SK-N-SH (cell line): Measurements from ENCODE around the gene CD200. TPM values are rescaled to one million over a fixed set of nuclear protein-coding genes. Genes with fewer than 3 reads are reported as not detected.
"Not testable (repeated sequence)": the region's sequence is repeated elsewhere in the genome, so short reads cannot be mapped to it uniquely, and the experiment has no call there.

Experiments used
- CTCF ChIA-PET: fragments of 300-600, 350-600 bp; formaldehyde crosslinking; extraction: SDS; loops from one replicate; lab custom pipeline; 2021; lab: Yijun Ruan, JAX
- POLR2A ChIA-PET: fragments of 350-600 bp; sonication (Branson Sonifier 250); formaldehyde crosslinking; extraction: SDS; loops from one replicate; lab custom pipeline; 2020; ENCODE audit warnings: antibody characterized with exemption, inconsistent platforms; lab: Yijun Ruan, JAX
- DNase-seq: peaks from one replicate; pipeline ENCODE4 v3.0.0; 2012
- H2AFZ ChIP-seq: fragments of 200-600 bp; sonication (generic); 2 replicates; pipeline ENCODE4 v1.8.1; 2016; ENCODE audit warnings: antibody characterized with exemption, mild to moderate bottlenecking, low read depth
- H3F3A ChIP-seq: fragments of 200-600 bp; sonication (generic); replicated peaks from 2 replicates; pipeline ENCODE3; 2016; ENCODE audit warnings: antibody characterized with exemption, mild to moderate bottlenecking; ENCODE audit not compliant: insufficient read depth
- H3K27ac ChIP-seq, 2 experiments: fragments of 200-500 bp in 1 of 2; fragments of 200-600 bp in 1 of 2; sonication (Bioruptor generic) in 1 of 2; sonication (generic), shearing (Covaris generic) in 1 of 2; 2 replicates each; pipeline versions ENCODE4 v1.5.1 to v1.6.1; 2014 to 2016; ENCODE audit warnings: low read depth in 2 of 2, inconsistent platforms in 1 of 2, low read length in 1 of 2, mild to moderate bottlenecking in 1 of 2, mixed read lengths in 1 of 2
- H3K27me3 ChIP-seq: fragments of 200-600 bp; sonication (generic), shearing (Covaris generic); 2 replicates; pipeline ENCODE4 v1.6.1; 2016; ENCODE audit warnings: mixed run types; ENCODE audit not compliant: insufficient read depth
- H3K36me3 ChIP-seq, 2 experiments: fragments of 200-500 bp in 1 of 2; fragments of 200-600 bp in 1 of 2; sonication (Bioruptor generic) in 1 of 2; sonication (generic) in 1 of 2; replicated peaks in 1 of 2; 2 replicates each; pipeline versions ENCODE3 to v1.5.1; 2014 to 2016; ENCODE audit warnings: low read length in 1 of 2, mild to moderate bottlenecking in 1 of 2; ENCODE audit not compliant: insufficient read depth in 2 of 2, control insufficient read depth in 1 of 2
- H3K4me1 ChIP-seq, 2 experiments: fragments of 200-500 bp in 1 of 2; fragments of 200-600 bp in 1 of 2; sonication (Bioruptor generic) in 1 of 2; sonication (generic), shearing (Covaris generic) in 1 of 2; 2 replicates each; pipeline versions ENCODE4 v1.5.1 to v1.6.1; 2014 to 2016; ENCODE audit warnings: low read depth in 1 of 2, low read length in 1 of 2, mixed run types in 1 of 2; ENCODE audit not compliant: insufficient read depth in 2 of 2, control insufficient read depth in 1 of 2
- H3K4me2 ChIP-seq: fragments of 200-600 bp; sonication (generic), shearing (Covaris generic); 2 replicates; pipeline ENCODE4 v1.6.1; 2017; ENCODE audit warnings: mixed run types
- H3K4me3 ChIP-seq, 2 experiments: fragments of 200-500 bp in 1 of 2; fragments of 200-600 bp in 1 of 2; sonication (Bioruptor generic) in 1 of 2; sonication (generic), shearing (Covaris generic) in 1 of 2; 2 replicates each; pipeline versions ENCODE4 v1.5.1 to v1.8.1; 2014 to 2016; ENCODE audit warnings: low read depth in 2 of 2, inconsistent platforms in 1 of 2, low read length in 1 of 2, mild to moderate bottlenecking in 1 of 2, mixed read lengths in 1 of 2, moderate library complexity in 1 of 2
- H3K79me2 ChIP-seq: fragments of 200-600 bp; sonication (generic); 2 replicates; pipeline ENCODE4 v1.8.1; 2017; ENCODE audit warnings: mild to moderate bottlenecking; ENCODE audit not compliant: insufficient read depth
- H3K9ac ChIP-seq: fragments of 200-600 bp; sonication (generic); 2 replicates; pipeline ENCODE4 v1.6.1; 2017; ENCODE audit warnings: mixed run types
- H3K9me2 ChIP-seq: fragments of 200-600 bp; sonication (generic); 2 replicates; pipeline ENCODE4 v1.6.1; 2017; ENCODE audit warnings: mixed run types
- H3K9me3 ChIP-seq: fragments of 200-600 bp; sonication (generic); 2 replicates; pipeline ENCODE4 v1.6.1; 2017; ENCODE audit warnings: mixed run types, mild to moderate bottlenecking, moderate library complexity
- H4K20me1 ChIP-seq: fragments of 200-600 bp; sonication (generic); 2 replicates; pipeline ENCODE4 v1.6.1; 2017; ENCODE audit warnings: mild to moderate bottlenecking, mixed run types; ENCODE audit not compliant: insufficient read depth
- CTCF ChIP-seq: fragments of 200-600 bp; sonication (generic); IDR thresholded peaks from 2 replicates; pipeline ENCODE4 v1.6.1; 2017; ENCODE audit warnings: antibody characterized with exemption, mild to moderate bottlenecking, moderate library complexity
- EP300 ChIP-seq, 2 experiments: IDR thresholded peaks; 2 replicates each; pipeline versions ENCODE4 v1.4.0 to v1.6.1; 2012; ENCODE audit warnings: borderline replicate concordance in 1 of 2, low read depth in 1 of 2, low read length in 1 of 2
- EZH2phosphoT487 ChIP-seq: fragments of 200-600 bp; sonication (generic); IDR thresholded peaks from 2 replicates; pipeline ENCODE4 v1.6.1; 2017; ENCODE audit warnings: low read depth, mixed run types, mild to moderate bottlenecking, antibody characterized with exemption, moderate library complexity, borderline replicate concordance
- FOXJ3 ChIP-seq: sonication (generic); formaldehyde crosslinking; IDR thresholded peaks from 2 replicates; pipeline ENCODE4 v1.5.1; 2020; ENCODE audit warnings: mild to moderate bottlenecking, missing genetic modification reagents
- GABPA ChIP-seq: IDR thresholded peaks from 2 replicates; pipeline ENCODE4 v1.4.0; 2012; ENCODE audit warnings: low read depth, mild to moderate bottlenecking
- IRF3 ChIP-seq: fragments of 150-350 bp; IDR thresholded peaks from 2 replicates; pipeline ENCODE4 v1.6.1; 2016; ENCODE audit warnings: mild to moderate bottlenecking, low read depth, low read length
- MAX ChIP-seq: IDR thresholded peaks from 2 replicates; pipeline ENCODE4 v1.4.0; 2012; ENCODE audit warnings: low read depth
- MEF2A ChIP-seq: IDR thresholded peaks from 2 replicates; pipeline ENCODE4 v1.4.0; 2012; ENCODE audit warnings: low read depth, borderline replicate concordance
- MXI1 ChIP-seq: IDR thresholded peaks from 2 replicates; pipeline ENCODE4 v1.6.1; 2012; ENCODE audit warnings: mild to moderate bottlenecking, low read depth, low read length, improper control_type of control experiment
- NRF1 ChIP-seq: IDR thresholded peaks from 2 replicates; pipeline ENCODE4 v1.6.1; 2012; ENCODE audit warnings: low read depth, mild to moderate bottlenecking, low read length
- PBX3 ChIP-seq: IDR thresholded peaks from 2 replicates; pipeline ENCODE4; 2012
- POLR2AphosphoS5 ChIP-seq: IDR thresholded peaks from 2 replicates; pipeline ENCODE4 v1.6.1; 2012; ENCODE audit warnings: low read depth, low read length
- RAD21 ChIP-seq: IDR thresholded peaks from 2 replicates; pipeline ENCODE4 v1.6.1; 2012; ENCODE audit warnings: mild to moderate bottlenecking, low read length
- RCOR1 ChIP-seq: fragments of 150-350 bp; IDR thresholded peaks from 2 replicates; pipeline ENCODE4 v1.6.1; 2017; ENCODE audit warnings: antibody characterized with exemption, low read length
- RFX5 ChIP-seq: IDR thresholded peaks from 2 replicates; pipeline ENCODE4 v1.6.1; 2012; ENCODE audit warnings: mild to moderate bottlenecking, improper control_type of control experiment, low read length
- RXRA ChIP-seq: IDR thresholded peaks from 2 replicates; pipeline ENCODE4 v1.4.0; 2012; ENCODE audit warnings: low read depth, mild to moderate bottlenecking, borderline replicate concordance
- SMC3 ChIP-seq: IDR thresholded peaks from 2 replicates; pipeline ENCODE4 v1.6.1; 2012; ENCODE audit warnings: low read depth, low read length, improper control_type of control experiment
- TEAD4 ChIP-seq: IDR thresholded peaks from 2 replicates; pipeline ENCODE4 v1.4.0; 2012; ENCODE audit warnings: mild to moderate bottlenecking, borderline replicate concordance; ENCODE audit not compliant: insufficient read depth
- USF1 ChIP-seq: IDR thresholded peaks from 2 replicates; pipeline ENCODE4 v1.4.0; 2012; ENCODE audit warnings: low read depth, borderline replicate concordance
- YY1 ChIP-seq: IDR thresholded peaks from 2 replicates; pipeline ENCODE4 v1.4.0; 2012; ENCODE audit warnings: low read depth, mild to moderate bottlenecking
- WGBS: methylation state at CpG from one replicate; pipeline ENCODE4 v1.1.6; 2017; ENCODE audit warnings: low lambda C conversion rate; 5-methylcytosine and 5-hydroxymethylcytosine counted together
- polyA plus RNA-seq, 3 experiments: library from polyadenylated mRNA; depleted of rRNA; stranded (reverse); fragments of >200 nt; gene quantifications; 2 replicates each; pipeline ENCODE4 v1.2.3, GENCODE V29; 2012
- TF ChIP-seq, protein P1 (sequence below): fragments of 150-350 bp; IDR thresholded peaks from 2 replicates; pipeline ENCODE4 v1.6.1; 2017; ENCODE audit warnings: antibody characterized with exemption, low read length, low read depth, borderline replicate concordance

CD200 gene
- polyA plus RNA-seq, 1 of the 3 experiments (the other 2 are of a cell fraction), result 1.1 TPM

DNA sequence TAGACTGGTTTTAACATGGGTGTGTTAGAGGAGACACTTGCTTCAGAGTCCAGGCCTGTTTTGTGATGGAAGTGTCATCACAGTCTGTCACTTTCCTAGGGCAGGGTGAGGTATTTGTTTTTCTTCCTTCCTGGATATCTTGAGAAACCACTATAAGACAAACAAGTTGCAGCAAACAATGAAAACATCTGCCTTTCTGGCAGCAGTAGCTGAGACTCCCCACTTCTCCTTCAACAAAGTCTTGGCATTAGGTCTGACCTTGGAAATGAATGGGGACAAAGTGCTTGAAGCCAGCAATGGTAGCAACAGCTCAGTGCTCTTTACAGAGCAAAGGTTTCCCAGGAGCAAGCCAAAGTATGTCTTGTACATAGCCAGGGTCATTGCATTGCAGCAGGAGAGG lies 64.6 kb downstream of the CD200 start (continued):
- TF ChIP-seq PBX3, result no peak
- TF ChIP-seq RXRA, result no peak
- no peak for TF ChIP-seq USF1
- TF ChIP-seq MEF2A, result no peak
- no peak for TF ChIP-seq EZH2phosphoT487
- TF ChIP-seq, all 33 proteins: peak for 0

GRCh38 chr3:112399064-112399463 lies 66.1 kb downstream of the CD200 start:
- Histone ChIP-seq H3K79me2 (no peaks in the 10 kb centered on the region), H3K36me3 (no peaks in the 10 kb centered on the region), H3K27me3 (no peaks in the 10 kb centered on the region), H3K9me3 (no peaks in the 10 kb centered on the region), H3K4me3 (no peak overlapping the region), H3K9ac (no peak overlapping the region), H3K4me1 (no peaks in the 10 kb centered on the region), H3F3A (no peaks in the 10 kb centered on the region), H2AFZ (no peak overlapping the region), H3K27ac (no peak overlapping the region), H3K9me2 (no peaks in the 10 kb centered on the region), H3K4me2 (no peak overlapping the region), H4K20me1 (no peaks in the 10 kb centered on the region)
- TF ChIP-seq, protein P1, sequence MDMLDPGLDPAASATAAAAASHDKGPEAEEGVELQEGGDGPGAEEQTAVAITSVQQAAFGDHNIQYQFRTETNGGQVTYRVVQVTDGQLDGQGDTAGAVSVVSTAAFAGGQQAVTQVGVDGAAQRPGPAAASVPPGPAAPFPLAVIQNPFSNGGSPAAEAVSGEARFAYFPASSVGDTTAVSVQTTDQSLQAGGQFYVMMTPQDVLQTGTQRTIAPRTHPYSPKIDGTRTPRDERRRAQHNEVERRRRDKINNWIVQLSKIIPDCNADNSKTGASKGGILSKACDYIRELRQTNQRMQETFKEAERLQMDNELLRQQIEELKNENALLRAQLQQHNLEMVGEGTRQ, result no peak
- TF ChIP-seq MXI1 (no peak), GABPA (no peak), RFX5 (no peak), PBX3 (no peak), CTCF (no peak), POLR2AphosphoS5 (no peak), YY1 (no peak), RXRA (no peak), FOXJ3 (CRISPR knock-in tag) (no peak), RCOR1 (no peak), EP300 (IDR thresholded peaks at IDR 0.05; ENCODE audit: borderline replicate concordance in 1 of 2, low read depth in 1 of 2, low read length in 1 of 2) (no peak), RAD21 (no peak), IRF3 (no peak), SMC3 (no peak), MAX (no peak), TEAD4 (no peak), NRF1 (no peak)
- ChIA-PET POLR2A (no interaction called here), CTCF (no interaction called here)
- no peak for DNase-seq
- WGBS, result 63% methylated on average over 2 of the region's 2 CpGs

DNA sequence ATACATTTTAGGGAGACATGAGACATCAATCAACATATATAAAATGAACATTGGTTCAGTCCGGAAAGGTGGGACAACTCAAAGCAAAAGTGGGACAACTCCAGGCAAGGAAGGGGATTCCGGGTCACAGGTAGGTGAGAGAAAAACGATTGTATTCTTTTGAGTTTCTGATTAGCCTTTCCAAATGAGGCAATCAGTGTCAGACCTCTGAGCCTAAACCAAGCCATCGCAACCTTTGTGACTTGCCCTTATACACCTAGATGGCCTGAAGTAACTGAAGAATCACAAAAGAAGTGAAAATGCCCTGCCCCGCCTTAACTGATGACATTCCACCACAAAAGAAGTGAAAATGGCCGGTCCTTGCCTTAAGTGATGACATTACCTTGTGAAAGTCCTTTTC lies 66.6 kb downstream of the CD200 start:
- H3K4me3 ChIP-seq, H3F3A ChIP-seq, DNase-seq, H3K9me2 ChIP-seq, H2AFZ ChIP-seq, H3K9ac ChIP-seq, H3K4me2 ChIP-seq, H3K36me3 ChIP-seq, H3K4me1 ChIP-seq, POLR2A ChIA-PET, H3K27ac ChIP-seq, H3K27me3 ChIP-seq, H4K20me1 ChIP-seq, CTCF ChIA-PET, H3K9me3 ChIP-seq, H3K79me2 ChIP-seq: not testable (repeated sequence)
- WGBS, result 79% methylated on average over 6 of the region's 6 CpGs
